ENCODE results near the gene ARID5B.

The ARID5B gene

DNA sequence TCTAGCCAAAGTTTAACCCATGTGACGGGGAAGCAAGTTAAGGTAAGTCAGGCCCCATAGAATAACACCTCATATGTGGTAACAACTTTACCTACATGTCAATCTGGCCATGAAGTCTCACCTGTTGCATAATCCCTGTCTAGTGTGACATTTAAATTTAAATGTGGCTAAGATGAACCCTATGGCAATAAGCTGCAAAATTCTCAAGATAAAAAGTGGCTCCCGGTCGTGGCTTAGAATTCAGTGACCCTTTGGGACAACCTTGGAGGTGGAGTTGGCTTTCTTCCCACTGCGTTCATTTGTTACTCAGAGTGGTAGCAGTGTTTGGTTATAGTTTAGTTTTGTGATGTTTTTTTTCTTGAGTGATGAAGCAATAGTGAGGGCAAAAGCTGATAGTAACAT lies 90.6 kb downstream of the ARID5B start:
- DNase-seq = no peak

GRCh38 chr10:61992671-61993668 lies 91.5 kb downstream of the ARID5B start:
- DNase-seq = no peak

- no peak for DNase-seq
These were observed 92.4 kb downstream of the ARID5B start for GRCh38 chr10:61993711-61994401.

- no peak for DNase-seq
These were observed 93.1 kb downstream of the ARID5B start for GRCh38 chr10:61994405-61995219.

- no peak for DNase-seq
These were observed 93.7 kb downstream of the ARID5B start for GRCh38 chr10:61995220-61995503.

GRCh38 chr10:61998937-61999336 lies 97.4 kb downstream of the ARID5B start:
- no peak for DNase-seq

DNA sequence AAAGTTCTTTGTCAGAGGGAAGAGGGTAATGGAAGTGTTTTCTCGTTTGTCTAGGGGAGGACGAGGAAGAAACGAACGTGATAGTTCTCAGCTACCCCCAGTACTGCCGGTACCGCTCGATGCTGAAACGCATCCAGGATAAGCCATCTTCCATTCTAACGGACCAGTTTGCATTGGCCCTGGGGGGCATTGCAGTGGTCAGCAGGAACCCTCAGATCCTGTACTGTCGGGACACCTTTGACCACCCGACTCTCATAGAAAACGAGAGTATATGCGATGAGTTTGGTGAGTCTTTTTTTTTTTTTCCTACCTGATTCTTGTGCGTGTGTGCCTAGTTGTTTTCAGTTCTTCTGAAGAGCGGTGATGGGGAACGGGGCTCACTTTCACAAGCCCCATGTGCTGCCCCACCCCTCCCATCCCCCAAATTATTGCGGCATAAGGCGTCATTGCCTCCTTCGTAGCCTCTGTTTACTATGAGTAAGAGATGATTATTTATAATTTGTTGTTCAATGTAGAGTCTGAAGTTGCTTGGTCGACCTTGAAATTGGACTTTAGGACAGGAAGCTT lies 98.6 kb downstream of the ARID5B start:
- DNase-seq = no peak

- DNase-seq = no peak
These were observed 99.2 kb downstream of the ARID5B start for GRCh38 chr10:62000726-62001125.

DNA sequence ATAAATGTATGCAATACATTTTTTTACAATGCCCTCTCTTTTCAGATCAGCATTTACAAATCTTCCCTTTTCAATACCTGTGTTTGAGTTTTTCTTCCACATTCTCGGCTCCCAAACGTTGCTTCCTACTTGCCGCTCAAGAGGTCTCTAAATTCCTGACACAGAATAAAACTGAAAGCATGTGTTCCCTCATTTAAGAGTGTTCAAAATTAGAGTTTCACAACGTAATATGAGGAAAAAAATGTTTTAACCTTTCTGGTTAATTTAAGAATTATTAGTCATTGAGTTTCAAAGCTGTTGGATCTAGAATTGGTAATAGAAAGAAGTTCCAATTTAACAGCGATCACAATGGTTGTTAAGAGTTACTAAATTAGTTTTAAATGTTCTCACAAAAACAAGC lies 100.4 kb downstream of the ARID5B start:
- DNase-seq = no peak

GRCh38 chr10:62002753-62003152 lies 101.3 kb downstream of the ARID5B start:
- DNase-seq = no peak

GRCh38 chr10:62004042-62004441 lies 102.5 kb downstream of the ARID5B start:
- no peak for DNase-seq

- no peak for DNase-seq
These were observed 103.8 kb downstream of the ARID5B start for GRCh38 chr10:62005281-62005680.

DNA sequence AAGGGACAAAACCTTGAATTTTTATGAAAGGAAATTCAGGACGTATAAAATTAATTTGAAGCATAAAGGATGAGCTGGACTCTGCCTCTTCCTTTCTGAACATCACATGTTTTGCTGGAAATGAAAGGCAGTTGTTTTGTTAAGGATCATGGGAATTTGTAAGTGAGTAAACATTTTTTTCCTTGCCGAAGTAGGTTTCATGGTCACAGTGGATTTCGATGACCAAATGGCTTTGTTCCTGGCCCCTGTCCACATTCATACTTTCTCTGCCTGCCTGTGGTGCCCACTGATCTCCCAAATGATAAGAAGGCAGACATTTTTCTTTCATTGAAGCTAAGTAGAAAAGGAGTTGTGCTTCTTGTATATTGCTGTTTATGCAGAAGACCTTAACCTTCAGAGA lies 104.2 kb downstream of the ARID5B start:
- no peak for DNase-seq

- DNase-seq = no peak
These were observed 105.6 kb downstream of the ARID5B start for GRCh38 chr10:62007145-62007544.

DNA sequence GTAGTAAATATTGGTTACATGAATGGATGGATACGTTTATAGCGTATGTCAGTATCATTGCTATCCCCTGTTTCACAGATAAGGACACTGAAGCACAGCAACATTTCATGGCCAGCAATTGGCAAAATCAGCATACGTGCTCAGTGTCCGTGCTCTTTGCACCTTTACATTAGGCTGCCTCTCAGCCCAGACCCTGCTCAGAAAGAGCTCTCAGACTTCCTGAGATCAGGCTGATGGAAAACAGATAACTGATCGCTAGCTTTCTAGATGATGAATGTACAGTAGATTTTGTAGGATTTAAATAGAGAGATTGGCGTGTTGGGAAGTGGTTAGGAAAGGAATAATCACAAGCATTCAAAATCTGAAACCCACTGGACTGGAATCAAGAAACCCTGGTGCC lies 106.7 kb downstream of the ARID5B start:
- DNase-seq = no peak

DNA sequence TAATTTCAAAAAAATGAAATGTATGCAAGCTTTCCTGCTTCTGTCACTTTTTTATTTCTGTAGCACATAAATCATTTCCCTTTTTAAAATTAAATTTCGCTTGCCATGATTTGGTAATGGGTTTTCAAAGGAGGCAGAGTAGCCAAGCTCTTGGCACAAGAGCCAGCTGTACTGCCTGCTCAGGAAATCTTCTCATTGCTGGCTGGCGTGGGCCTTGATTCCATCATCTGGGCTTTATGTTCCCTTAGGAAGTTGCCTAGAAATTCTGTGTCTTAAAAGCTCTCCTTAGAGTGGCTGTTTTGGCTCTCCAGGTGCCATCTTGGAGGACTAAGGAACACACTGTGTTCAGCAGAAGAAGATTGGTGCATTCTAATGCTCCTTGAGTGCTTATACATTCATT lies 107.4 kb downstream of the ARID5B start:
- no peak for DNase-seq

DNA sequence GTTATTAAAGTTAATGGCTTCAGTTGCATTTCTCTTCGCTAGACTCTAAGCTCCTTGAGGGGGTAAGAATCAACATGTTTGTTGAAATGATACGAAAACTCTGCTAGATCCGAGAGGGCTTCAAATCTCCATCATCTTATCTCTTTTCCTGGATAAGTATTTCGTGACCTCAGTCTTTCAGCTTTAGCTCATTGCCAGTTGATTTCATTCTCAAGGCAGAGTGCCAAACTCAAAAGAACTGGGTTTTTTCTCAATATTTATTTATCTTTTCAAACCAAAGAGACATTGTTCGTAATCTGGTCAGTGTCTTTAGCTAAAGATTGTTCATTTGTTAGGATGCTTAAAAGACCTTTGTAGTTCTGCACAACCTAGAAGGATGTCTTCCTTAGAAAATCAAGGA lies 108.9 kb downstream of the ARID5B start:
- DNase-seq = no peak

DNA sequence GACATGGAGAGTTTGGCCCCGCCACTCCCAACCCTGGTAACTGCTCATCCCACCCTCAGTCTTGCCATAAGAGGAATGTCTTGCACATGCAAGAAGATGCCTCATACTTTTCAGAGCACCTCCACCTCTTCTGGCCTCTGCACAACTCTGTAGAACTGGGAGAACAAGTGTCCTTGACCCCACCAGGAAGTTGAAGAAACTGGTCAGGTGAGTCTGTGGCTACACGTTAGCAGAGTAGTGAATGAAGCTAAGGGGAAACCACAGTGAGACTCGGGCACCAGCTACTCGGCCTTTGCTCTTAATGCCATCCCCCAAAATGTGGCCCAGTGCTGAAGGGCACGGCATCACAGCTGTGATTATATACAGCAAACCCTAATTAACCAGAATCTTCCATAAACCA lies 110.1 kb downstream of the ARID5B start:
- no peak for DNase-seq

GRCh38 chr10:62012318-62012717 lies 110.8 kb downstream of the ARID5B start:
- DNase-seq = no peak

DNA sequence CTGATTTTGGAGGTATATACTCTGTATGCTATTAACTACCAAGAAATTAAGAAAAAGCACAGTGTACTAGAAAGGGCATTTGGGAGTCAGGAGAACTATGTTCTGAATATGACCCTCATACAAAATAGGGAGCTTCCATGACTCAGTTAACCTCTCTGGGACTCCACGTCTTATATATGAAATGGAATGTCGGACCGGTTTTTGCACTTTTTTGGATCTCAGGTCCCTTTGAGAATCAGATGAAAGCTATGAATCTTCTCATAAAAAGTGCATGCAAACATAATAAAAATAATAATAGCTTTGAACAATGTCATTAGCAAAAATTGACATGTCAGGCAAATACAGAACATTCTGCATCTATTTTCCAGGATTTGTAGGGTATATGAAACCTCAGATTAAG lies 113.0 kb downstream of the ARID5B start:
- DNase-seq = no peak

DNA sequence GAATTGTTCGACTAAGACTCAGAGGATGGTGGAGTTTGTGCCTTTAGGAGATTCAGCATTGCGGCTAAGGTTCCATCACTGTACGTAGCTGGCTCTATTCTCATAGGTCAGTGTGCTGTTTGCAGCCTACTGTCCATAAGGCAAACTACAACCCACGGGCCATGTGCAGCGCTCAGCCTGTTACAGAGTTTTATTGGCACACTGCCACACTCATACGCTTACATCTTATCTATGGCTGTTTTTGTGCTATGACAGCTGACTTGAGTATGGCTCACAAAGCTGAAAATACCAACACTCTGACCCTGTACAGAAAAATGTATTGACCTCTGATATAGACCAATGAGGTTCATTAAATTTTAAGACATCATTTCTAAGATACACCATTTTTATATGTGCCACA lies 114.5 kb downstream of the ARID5B start:
- DNase-seq = no peak

DNA sequence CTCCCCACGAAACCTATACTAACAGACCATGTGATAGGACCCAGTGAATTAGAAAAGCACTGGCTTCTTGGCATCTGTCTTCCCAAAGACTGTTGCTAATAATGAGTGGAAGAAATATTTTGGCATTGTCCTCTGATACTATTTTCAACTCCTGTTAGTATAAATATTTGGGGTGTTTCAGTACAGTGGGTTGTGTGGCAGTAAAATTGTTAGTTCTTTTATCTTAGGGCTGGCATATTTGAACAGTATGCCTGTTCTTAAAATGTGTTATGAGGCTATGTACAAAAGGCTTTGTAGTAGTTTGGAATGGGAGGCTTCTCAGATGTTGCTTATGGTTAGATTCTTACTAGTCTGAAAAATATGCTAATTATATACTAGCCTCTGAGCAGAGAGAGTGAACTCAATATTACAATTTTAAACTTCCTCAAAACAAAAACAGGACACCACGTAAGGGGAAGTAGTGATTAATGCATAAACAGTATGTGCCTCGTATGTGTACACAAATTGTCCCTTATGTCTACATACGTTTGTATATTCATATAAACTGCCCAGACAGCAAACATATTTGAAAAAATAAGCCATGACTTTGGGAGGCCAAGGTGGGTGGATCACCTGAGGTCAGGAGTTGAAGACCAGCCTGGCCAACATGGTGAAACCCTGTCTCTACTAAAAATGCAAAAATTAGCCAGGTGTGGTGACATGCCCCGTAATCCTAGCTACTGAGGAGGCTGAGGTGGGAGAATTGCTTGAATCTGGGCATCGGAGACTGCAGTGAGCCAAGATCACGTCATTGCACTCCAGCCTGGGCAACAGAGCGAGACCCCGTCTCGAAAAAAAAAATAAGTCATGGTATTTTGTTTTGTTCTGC lies 115.4 kb downstream of the ARID5B start:
- no peak for DNase-seq
